Measurements from ENCODE around the gene TSKU.
"Not testable (repeated sequence)": the region's sequence is repeated elsewhere in the genome, so short reads cannot be mapped to it uniquely, and the experiment has no call there.

DNA sequence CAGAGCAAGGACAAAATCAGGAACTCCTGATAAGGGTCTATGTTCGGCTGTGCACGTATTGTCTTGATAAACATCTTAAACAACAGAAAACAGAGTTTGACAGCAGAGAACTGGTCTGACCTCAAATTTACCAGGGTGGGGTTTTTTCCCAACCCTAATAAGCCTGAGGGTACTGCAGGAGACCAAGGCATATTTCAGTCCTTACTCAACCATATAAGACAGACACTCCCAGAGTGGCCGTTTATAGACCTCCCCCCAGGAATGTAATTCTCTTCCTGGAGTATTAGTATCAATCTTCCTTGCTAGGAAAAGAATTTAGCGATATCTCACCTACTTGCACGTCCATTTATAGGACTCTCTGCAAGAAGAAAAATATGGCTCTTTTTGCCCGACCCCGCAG is 32.5 kb downstream of the TSKU start:
- not testable (repeated sequence) for TF ChIP-seq CTCF (conservative IDR thresholded peaks at IDR 0.05 in 1 of 2, IDR thresholded peaks at IDR 0.05 in 1 of 2; ENCODE audit: extremely low read depth in 1 of 2, insufficient read depth in 1 of 2, low read depth in 1 of 2, low read length in 2 of 2); EZH2 (IDR thresholded peaks at IDR 0.05; ENCODE audit: borderline replicate concordance, low read length)
